ENCODE results near the gene PAF1. TPM values are rescaled to one million over a fixed set of nuclear protein-coding genes. Genes with fewer than 3 reads are reported as not detected.
A peak's percentile ranks its signal among the peaks of the same experiment; 100 is the strongest.

Gene PAF1
- total and polyA plus RNA-seq, 2 of the 13 experiments (the other 11 are each of a cell fraction or from before 2014, with no cell fraction given): 30.2 to 31.1 TPM

DNA sequence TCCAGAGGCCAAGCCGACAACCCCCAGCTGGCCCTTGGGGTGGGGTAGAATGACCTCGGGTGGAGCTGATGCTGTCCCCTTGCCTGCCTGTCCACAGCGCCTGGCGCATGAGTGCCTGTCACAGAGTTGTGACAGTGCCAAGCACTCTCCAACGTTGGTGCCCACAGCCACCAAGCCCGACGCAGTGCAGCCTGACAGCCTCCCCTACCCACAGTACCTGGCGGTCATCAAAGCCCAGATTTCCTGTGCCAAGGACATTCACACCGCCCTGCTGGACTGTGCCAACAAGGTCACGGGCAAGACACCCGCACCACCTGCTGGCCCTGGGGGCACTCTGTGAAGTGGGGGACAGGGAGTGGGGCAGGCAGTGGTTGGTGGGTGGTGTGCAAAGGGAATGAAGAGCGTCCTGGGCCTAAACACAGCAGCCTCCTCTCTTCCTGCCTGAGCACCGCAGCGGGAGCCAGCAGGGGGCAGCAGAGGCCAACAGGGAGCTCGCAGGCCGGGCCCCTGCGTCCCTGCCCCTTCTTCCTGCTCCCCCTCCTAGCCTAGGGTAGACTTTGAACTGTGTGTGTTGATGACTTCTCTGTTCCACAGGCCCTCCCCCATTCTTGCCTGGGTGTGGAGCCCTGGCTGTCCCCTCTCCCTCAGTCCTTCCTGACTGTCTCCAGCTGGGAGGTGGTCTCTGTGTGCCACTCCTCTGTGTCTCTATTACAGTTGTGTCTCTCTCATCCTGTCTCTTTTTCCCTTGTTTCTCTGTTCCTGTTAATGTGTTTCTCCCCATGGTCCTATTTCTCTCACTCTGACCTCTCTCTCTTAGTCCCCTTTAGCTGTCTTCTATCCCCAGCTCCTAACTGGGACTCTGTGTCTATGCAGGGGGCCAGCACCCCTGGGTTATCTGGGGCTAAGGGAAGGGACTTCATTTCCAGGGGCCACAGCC, 6.7 kb upstream of the PAF1 start (continued):
- no peak for TF ChIP-seq EHMT2 (IDR thresholded peaks at IDR 0.05; ENCODE audit: borderline replicate concordance, low read depth, low read length)
- TF ChIP-seq ERF (CRISPR knock-in tag; IDR thresholded peaks at IDR 0.05): peak; percentile 92
- TF ChIP-seq ZBTB10 (CRISPR knock-in tag; IDR thresholded peaks at IDR 0.05; ENCODE audit: borderline replicate concordance): no peak
- TF ChIP-seq KDM1A (CRISPR knock-in tag; IDR thresholded peaks at IDR 0.05): peak; percentile 85
- TF ChIP-seq ZNF431 (CRISPR knock-in tag; IDR thresholded peaks at IDR 0.05; ENCODE audit: borderline replicate concordance, low read depth): 0 out of 2 replicates have a peak, but pooled peaks have one; percentile 46
- TF ChIP-seq ZFP1 (CRISPR knock-in tag; IDR thresholded peaks at IDR 0.05): peak; percentile 57; the same call in 1 of the 2 replicates
- TF ChIP-seq MYNN (CRISPR knock-in tag; IDR thresholded peaks at IDR 0.05; ENCODE audit: low read depth): no peak
- TF ChIP-seq ZMAT3 (CRISPR knock-in tag; conservative IDR thresholded peaks at IDR 0.05): 0 out of 2 replicates have a peak, but pooled peaks have one; percentile 61
- peak; percentile 99 for TF ChIP-seq HNF4A (CRISPR knock-in tag; IDR thresholded peaks at IDR 0.05)
- TF ChIP-seq ZNF670 (CRISPR knock-in tag; IDR thresholded peaks at IDR 0.05; ENCODE audit: borderline replicate concordance): no peak
- no peak for TF ChIP-seq JARID2 (CRISPR knock-in tag; IDR thresholded peaks at IDR 0.05; ENCODE audit: insufficient replicate concordance)
- TF ChIP-seq ZNF850 (CRISPR knock-in tag; conservative IDR thresholded peaks at IDR 0.05): no peak
- TF ChIP-seq PCBP1 (IDR thresholded peaks at IDR 0.05; ENCODE audit: borderline replicate concordance, low read depth, low read length): 0 out of 2 replicates have a peak, but pooled peaks have one; percentile 85
- TF ChIP-seq E2F1 (CRISPR knock-in tag; IDR thresholded peaks at IDR 0.05): no peak
- no peak for TF ChIP-seq SNRNP70 (IDR thresholded peaks at IDR 0.05; ENCODE audit: low read depth, low read length)
- no peak; the same call in 1 of the 2 replicates for TF ChIP-seq ATF3 (CRISPR knock-in tag; IDR thresholded peaks at IDR 0.05)
- no peak; the same call in 1 of the 2 replicates for TF ChIP-seq ZNF563 (CRISPR knock-in tag; IDR thresholded peaks at IDR 0.05)
- peak; percentile 94 for TF ChIP-seq ZFP91 (CRISPR knock-in tag; IDR thresholded peaks at IDR 0.05; ENCODE audit: borderline replicate concordance)
- no peak for TF ChIP-seq ZNF550 (CRISPR knock-in tag; IDR thresholded peaks at IDR 0.05; ENCODE audit: borderline replicate concordance)
- TF ChIP-seq YY1 (IDR thresholded peaks at IDR 0.05; ENCODE audit: insufficient read depth, insufficient replicate concordance, low read depth, low read length): peak; percentile 75
- TF ChIP-seq NR2F2 (IDR thresholded peaks at IDR 0.05; ENCODE audit: borderline replicate concordance, low read depth): peak; percentile 9; the same call in 1 of the 2 replicates
- no peak for TF ChIP-seq NFE2L1 (CRISPR knock-in tag; IDR thresholded peaks at IDR 0.05; ENCODE audit: borderline replicate concordance)
- peak; percentile 92; the same call in 1 of the 2 replicates for TF ChIP-seq ZNF556 (CRISPR knock-in tag; IDR thresholded peaks at IDR 0.05; ENCODE audit: borderline replicate concordance)

Measured in HepG2 (cell line).